Measurements from ENCODE around the gene MAMLD1. TPM values are rescaled to one million over a fixed set of nuclear protein-coding genes. Genes with fewer than 3 reads are reported as not detected.

Gene MAMLD1
- total RNA-seq, 2 donors from 2014 or later, result 1.9 to 2.1 TPM

GRCh38 chrX:150364347-150365050, 1.4 kb downstream of the MAMLD1 start:
- Mint-ChIP-seq H3K4me3 (peak overlapping the region; percentile 54), H3K4me1 (no peaks in the 10 kb centered on the region), H3K27me3 (no peaks in the 10 kb centered on the region), H3K36me3 (ENCODE audit: low read depth) (no peaks in the 10 kb centered on the region), H3K27ac (no peak overlapping the region), H3K9me3 (no peaks in the 10 kb centered on the region)
- ATAC-seq (replicated peaks), result no peak

DNA sequence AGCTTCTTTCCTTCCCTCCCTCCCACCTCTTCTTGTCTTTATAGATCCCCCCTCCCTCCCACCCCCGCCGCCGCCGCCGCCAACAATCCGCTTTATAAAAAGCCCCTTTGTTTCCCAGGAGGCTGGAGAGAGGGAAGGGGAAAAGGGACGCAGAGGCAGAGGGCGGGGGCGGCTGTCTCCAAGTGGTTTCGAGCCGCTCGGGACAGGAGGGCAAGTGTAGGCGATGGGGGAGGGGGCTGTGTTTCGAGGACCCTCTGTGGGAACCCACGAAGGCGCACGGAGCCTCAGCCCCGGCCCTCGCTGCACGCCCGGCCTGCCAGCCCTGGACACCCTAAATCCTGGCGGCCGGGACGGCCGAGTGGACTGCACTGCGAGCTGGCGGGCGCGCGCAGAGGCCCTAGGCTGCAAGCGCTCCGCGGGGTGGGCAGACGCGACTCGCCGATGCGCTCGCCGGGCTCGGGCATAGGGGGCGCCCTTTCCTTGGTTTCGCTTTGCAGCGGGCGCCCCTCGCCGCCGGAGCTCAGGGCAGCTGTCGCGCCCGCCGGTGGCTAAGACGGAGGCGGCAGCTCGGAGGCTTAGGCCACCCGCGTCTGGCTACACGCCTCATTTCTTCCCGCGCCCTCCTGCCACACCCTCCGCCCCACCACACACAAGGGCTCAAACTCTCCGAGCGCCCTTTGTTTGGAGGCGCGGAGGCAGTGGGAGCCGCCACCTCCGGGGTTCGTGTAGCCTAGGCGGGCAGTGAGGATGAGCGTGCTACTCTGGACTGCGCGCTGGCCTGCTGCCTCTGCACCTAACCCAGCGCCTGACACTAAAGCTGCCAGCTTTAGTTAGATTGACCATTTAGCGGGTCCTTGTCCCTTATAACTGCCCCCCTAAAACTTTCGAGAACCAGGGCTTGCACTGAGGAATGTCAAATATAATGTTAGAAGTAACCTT, 2.2 kb downstream of the MAMLD1 start:
- Mint-ChIP-seq H3K4me1 (no peaks in the 10 kb centered on the region), H3K27me3 (no peaks in the 10 kb centered on the region), H3K4me3 (peak overlapping the region; percentile 81), H3K36me3 (ENCODE audit: low read depth) (no peaks in the 10 kb centered on the region), H3K9me3 (no peaks in the 10 kb centered on the region), H3K27ac (peak overlapping the region; percentile 54)
- peak; percentile 32 for ATAC-seq (replicated peaks)

- no peak for ATAC-seq (replicated peaks)
- Mint-ChIP-seq H3K27me3 (no peaks in the 10 kb centered on the region), H3K9me3 (no peaks in the 10 kb centered on the region)
Observed at GRCh38 chrX:150365990-150366911, 3.1 kb downstream of the MAMLD1 start.

GRCh38 chrX:150366951-150367545, 3.9 kb downstream of the MAMLD1 start:
- peak overlapping the region; percentile 81 for H3K4me3 Mint-ChIP-seq
- peak overlapping the region; percentile 54 for H3K27ac Mint-ChIP-seq
- ATAC-seq (replicated peaks), result no peak
- H3K9me3 Mint-ChIP-seq, result no peaks in the 10 kb centered on the region
- no peaks in the 10 kb centered on the region for H3K36me3 Mint-ChIP-seq (ENCODE audit: low read depth)
- no peaks in the 10 kb centered on the region for H3K27me3 Mint-ChIP-seq
- H3K4me1 Mint-ChIP-seq, result no peaks in the 10 kb centered on the region

More at GRCh38 chrX:150365990-150366911, 3.1 kb downstream of the MAMLD1 start:
- H3K36me3 Mint-ChIP-seq (ENCODE audit: low read depth), result no peaks in the 10 kb centered on the region
- peak overlapping the region; percentile 54 for H3K27ac Mint-ChIP-seq
- peak overlapping the region; percentile 81 for H3K4me3 Mint-ChIP-seq
- no peaks in the 10 kb centered on the region for H3K4me1 Mint-ChIP-seq

- Mint-ChIP-seq H3K27me3 (no peaks in the 10 kb centered on the region), H3K36me3 (ENCODE audit: low read depth) (no peaks in the 10 kb centered on the region), H3K27ac (no peak overlapping the region), H3K4me3 (no peak overlapping the region), H3K4me1 (no peaks in the 10 kb centered on the region), H3K9me3 (no peaks in the 10 kb centered on the region)
- no peak for ATAC-seq (replicated peaks)
Observed at GRCh38 chrX:150370589-150371312, 7.6 kb downstream of the MAMLD1 start.

DNA sequence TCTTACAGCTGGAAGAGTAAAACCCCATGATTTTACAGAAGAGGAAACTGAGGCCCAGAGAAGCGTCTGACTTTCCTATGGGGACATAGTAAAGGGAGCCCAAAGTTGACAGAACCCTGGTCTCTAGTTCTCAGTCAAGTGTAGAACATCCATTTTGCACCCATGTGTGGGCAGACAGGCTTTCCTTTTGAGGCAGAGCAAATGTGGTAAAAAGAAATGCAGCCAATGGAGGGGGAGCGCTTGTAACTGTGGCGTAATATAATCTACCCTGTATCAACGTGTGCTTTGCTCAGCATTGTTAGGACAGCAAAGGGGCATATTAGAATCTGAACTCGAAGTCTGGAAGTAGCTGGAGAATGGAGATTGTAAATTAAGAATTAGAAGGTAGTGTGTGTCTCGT, 8.8 kb downstream of the MAMLD1 start:
- no peaks in the 10 kb centered on the region for H3K9me3 Mint-ChIP-seq
- H3K27ac Mint-ChIP-seq, result no peak overlapping the region
- no peaks in the 10 kb centered on the region for H3K36me3 Mint-ChIP-seq (ENCODE audit: low read depth)
- H3K4me3 Mint-ChIP-seq, result no peak overlapping the region
- no peaks in the 10 kb centered on the region for H3K4me1 Mint-ChIP-seq
- ATAC-seq (replicated peaks), result no peak
- no peaks in the 10 kb centered on the region for H3K27me3 Mint-ChIP-seq

DNA sequence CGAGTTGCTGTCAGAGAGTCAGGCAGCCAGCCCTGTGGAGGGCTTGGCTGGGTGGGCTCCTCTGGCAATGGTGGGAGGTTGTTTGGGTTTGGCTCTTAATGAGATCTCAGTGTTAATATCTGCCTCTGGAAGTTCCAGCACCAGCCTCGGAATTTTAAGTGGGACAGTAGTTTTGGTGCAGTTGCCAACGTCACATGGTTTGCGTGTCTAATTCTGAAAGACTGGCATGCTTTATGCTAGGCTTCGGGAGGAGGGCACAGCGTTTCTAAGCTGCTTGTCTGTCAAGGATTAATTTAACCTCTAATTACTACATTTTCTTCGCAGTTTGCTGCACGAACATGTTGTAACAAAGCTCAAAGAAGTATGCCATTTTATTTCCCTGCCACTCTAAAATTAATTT, 9.2 kb downstream of the MAMLD1 start:
- Mint-ChIP-seq H3K4me1 (no peaks in the 10 kb centered on the region), H3K27me3 (no peaks in the 10 kb centered on the region), H3K36me3 (ENCODE audit: low read depth) (no peaks in the 10 kb centered on the region), H3K9me3 (no peaks in the 10 kb centered on the region), H3K4me3 (no peak overlapping the region), H3K27ac (no peak overlapping the region)
- no peak for ATAC-seq (replicated peaks)

- Mint-ChIP-seq H3K9me3 (no peaks in the 10 kb centered on the region), H3K27me3 (no peaks in the 10 kb centered on the region), H3K4me3 (no peak overlapping the region), H3K4me1 (no peaks in the 10 kb centered on the region), H3K36me3 (ENCODE audit: low read depth) (no peaks in the 10 kb centered on the region), H3K27ac (no peak overlapping the region)
- no peak for ATAC-seq (replicated peaks)
Observed at GRCh38 chrX:150372756-150373155, 9.6 kb downstream of the MAMLD1 start.

DNA sequence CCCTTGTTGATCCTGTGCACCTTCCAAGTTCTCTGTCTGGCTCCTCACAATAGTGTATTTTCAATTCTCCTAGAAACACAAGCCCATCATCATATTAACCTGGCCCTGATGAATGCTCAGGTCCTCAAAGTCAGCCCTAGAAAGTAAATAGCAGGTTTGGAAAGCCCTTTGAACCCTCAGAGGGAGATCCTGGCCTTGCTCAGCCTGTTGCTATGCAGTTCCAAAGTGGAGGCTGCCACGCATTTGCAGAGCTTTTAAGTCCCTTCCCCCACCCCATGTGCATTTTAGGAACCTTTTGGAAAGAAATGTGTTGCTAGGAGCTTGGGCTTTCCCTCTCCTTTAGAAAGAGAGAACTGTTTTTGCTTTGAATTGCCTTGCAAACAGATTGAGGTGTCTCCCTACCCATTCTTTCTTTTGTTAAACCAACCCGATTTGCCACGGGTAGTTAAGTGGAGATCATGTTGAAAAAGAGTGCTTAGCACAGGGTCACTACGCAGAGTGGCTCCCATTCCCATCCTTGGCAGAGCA, 12.2 kb downstream of the MAMLD1 start:
- H3K27me3 Mint-ChIP-seq, result no peaks in the 10 kb centered on the region
- no peaks in the 10 kb centered on the region for H3K36me3 Mint-ChIP-seq (ENCODE audit: low read depth)
- H3K27ac Mint-ChIP-seq, result no peak overlapping the region
- H3K4me1 Mint-ChIP-seq, result no peaks in the 10 kb centered on the region
- no peak overlapping the region for H3K4me3 Mint-ChIP-seq
- no peaks in the 10 kb centered on the region for H3K9me3 Mint-ChIP-seq
- no peak for ATAC-seq (replicated peaks)

DNA sequence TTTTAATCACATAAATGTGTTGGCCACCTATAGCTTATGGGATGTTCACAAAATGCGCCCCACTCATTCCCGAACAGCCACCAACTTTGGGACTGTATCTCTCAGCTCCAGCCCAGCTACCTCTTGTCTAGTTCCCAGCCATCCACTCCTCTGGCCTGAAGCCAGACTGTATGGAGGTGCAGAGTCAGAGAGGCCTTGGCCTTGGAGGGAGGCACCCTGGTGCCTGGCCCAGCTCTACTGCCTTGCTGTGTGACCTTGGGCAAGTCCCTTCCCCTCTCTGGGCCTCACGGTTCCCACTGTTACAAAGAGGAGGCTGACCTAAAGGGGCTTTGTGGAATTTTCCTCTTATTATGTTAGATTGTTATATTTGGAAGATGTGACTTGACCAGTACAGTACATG, 13.9 kb downstream of the MAMLD1 start:
- Mint-ChIP-seq H3K4me1 (no peaks in the 10 kb centered on the region), H3K27me3 (no peaks in the 10 kb centered on the region), H3K9me3 (no peaks in the 10 kb centered on the region), H3K27ac (no peak overlapping the region), H3K36me3 (ENCODE audit: low read depth) (no peaks in the 10 kb centered on the region), H3K4me3 (no peak overlapping the region)
- ATAC-seq (replicated peaks), result no peak

DNA sequence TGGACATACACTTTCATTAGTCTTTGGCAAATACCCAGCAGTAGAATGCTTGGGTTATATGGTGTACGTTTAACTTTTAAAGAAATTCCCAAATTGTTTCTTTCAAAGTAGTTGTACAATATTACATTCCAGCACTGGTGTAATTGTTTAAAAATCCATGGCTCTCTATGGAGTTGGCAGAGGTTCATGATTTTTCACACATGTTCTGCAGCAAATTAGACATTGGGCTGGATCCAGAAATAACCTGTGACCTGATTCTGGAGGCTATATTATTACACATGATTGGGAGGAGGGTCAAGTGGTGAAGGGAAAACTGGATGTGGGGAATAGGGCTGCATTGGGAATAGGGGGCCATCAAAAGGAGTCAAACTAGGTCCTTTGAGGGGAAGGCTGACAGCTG, 41.9 kb downstream of the MAMLD1 start:
- ATAC-seq (replicated peaks), result no peak
- H3K9me3 Mint-ChIP-seq, result no peaks in the 10 kb centered on the region
- no peaks in the 10 kb centered on the region for H3K36me3 Mint-ChIP-seq (ENCODE audit: low read depth)
- no peak overlapping the region for H3K27ac Mint-ChIP-seq
- H3K27me3 Mint-ChIP-seq, result no peaks in the 10 kb centered on the region
- H3K4me3 Mint-ChIP-seq, result no peak overlapping the region
- no peaks in the 10 kb centered on the region for H3K4me1 Mint-ChIP-seq

DNA sequence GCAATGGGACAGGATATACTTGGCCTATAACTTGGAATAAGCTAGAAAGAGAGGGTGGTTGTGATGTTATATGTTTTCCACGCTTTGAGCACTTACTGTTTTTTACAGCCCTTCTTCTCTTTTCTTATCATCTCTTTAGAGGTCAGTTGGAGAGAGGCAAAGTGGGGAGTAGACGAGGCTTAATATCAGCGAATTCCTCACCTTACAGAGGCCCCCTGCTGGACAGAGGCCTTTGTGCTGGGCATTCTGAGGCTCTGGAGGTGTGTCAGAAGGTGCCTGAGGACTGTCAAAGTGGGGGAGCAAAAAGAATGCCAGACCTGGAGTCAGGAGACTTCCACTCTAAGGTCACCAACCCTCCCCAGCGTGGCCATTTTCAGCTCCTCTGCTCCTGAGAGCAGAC, 42.5 kb downstream of the MAMLD1 start:
- Mint-ChIP-seq H3K4me1 (no peaks in the 10 kb centered on the region), H3K27me3 (no peaks in the 10 kb centered on the region), H3K4me3 (no peak overlapping the region), H3K27ac (no peak overlapping the region), H3K36me3 (ENCODE audit: low read depth) (no peaks in the 10 kb centered on the region), H3K9me3 (no peaks in the 10 kb centered on the region)
- no peak for ATAC-seq (replicated peaks)

GRCh38 chrX:150406596-150406995, 43.5 kb downstream of the MAMLD1 start:
- H3K27me3 Mint-ChIP-seq, result no peaks in the 10 kb centered on the region
- H3K4me3 Mint-ChIP-seq, result no peak overlapping the region
- no peaks in the 10 kb centered on the region for H3K4me1 Mint-ChIP-seq
- H3K27ac Mint-ChIP-seq, result no peak overlapping the region
- no peaks in the 10 kb centered on the region for H3K36me3 Mint-ChIP-seq (ENCODE audit: low read depth)
- no peaks in the 10 kb centered on the region for H3K9me3 Mint-ChIP-seq
- no peak for ATAC-seq (replicated peaks)

Measured in activated T-helper 17 cell treated with anti-CD3 and anti-CD28 coated beads, Interleukin-2, amount 50 U/mL, for 72 hours (primary cell).